GM12878 (cell line): ENCODE results near the gene POLR2I. TPM values are rescaled to one million over a fixed set of nuclear protein-coding genes. Genes with fewer than 3 reads are reported as not detected.

Source experiments
- ATAC-seq: fragments of 200-7000 bp; cut with Tn5 transposase; 3 replicates; pipeline ENCODE4 v1.9.1; 2020; ENCODE audit warnings: mild to moderate bottlenecking, moderate library complexity
- BruUV-seq: library from RNA; stranded (reverse); fragments of 400-500 nt; replicated peaks from 2 replicates; lab custom pipeline; 2021; lab: Mats Ljungman, UMichigan
- CTCF ChIA-PET: fragments of 300-600 bp; sonication (Branson Sonifier 250); formaldehyde crosslinking; extraction: SDS; loops from one replicate; lab custom pipeline; 2021; ENCODE audit warnings: inconsistent platforms; lab: Yijun Ruan, JAX
- POLR2A ChIA-PET: fragments of 350-600 bp; formaldehyde crosslinking; extraction: SDS; loops from one replicate; lab custom pipeline; 2021; ENCODE audit warnings: inconsistent platforms; lab: Charles Lee
- RAD21 ChIA-PET: fragments of 300-600 bp; sonication (Branson Sonifier 250); formaldehyde crosslinking; loops from one replicate; lab custom pipeline; 2023; ENCODE audit warnings: antibody characterized with exemption; ENCODE audit not compliant: unreplicated experiment; lab: Charles Lee
- SMC1A ChIA-PET: fragments of 300-600 bp; sonication (Branson Sonifier 250); formaldehyde crosslinking; loops from one replicate; lab custom pipeline; 2023; ENCODE audit not compliant: unreplicated experiment, uncharacterized antibody; lab: Charles Lee
- DNase-seq: peaks from one replicate; pipeline ENCODE4 v3.0.0-alpha.2; 2011; ENCODE audit warnings: low read depth, low spot score
- FAIRE-seq: peaks from 3 replicates; lab custom pipeline; 2011; peaks lifted over from hg19 to GRCh38; lab: Jason Lieb, UNC
- H2AFZ ChIP-seq: 2 replicates; pipeline ENCODE4 v1.6.0; 2011; ENCODE audit warnings: low read depth, low read length, control low read depth; ENCODE audit not compliant: control insufficient read depth
- H3K27ac ChIP-seq: 2 replicates; pipeline ENCODE4 v1.5.1; 2011; ENCODE audit warnings: control low read depth; ENCODE audit not compliant: control insufficient read depth, insufficient read depth
- H3K27me3 ChIP-seq, 2 experiments: replicated peaks in 1 of 2; 2 replicates each; pipeline versions ENCODE4 v1.6.0 to v1.6.1; 2011; ENCODE audit warnings: low read length in 1 of 2; ENCODE audit not compliant: control insufficient read depth in 2 of 2, insufficient read depth in 2 of 2
- H3K36me3 ChIP-seq, 2 experiments: 2 replicates each; pipeline ENCODE4 v1.5.1; 2011; ENCODE audit warnings: low read length in 1 of 2; ENCODE audit not compliant: control insufficient read depth in 2 of 2, insufficient read depth in 2 of 2
- H3K4me1 ChIP-seq: 2 replicates; pipeline ENCODE4 v1.6.1; 2011; ENCODE audit warnings: mild to moderate bottlenecking, low read length, moderate library complexity, mixed read lengths; ENCODE audit not compliant: control insufficient read depth, insufficient read depth
- H3K4me2 ChIP-seq: 2 replicates; pipeline ENCODE4 v1.6.0; 2011; ENCODE audit warnings: control low read depth; ENCODE audit not compliant: control insufficient read depth, insufficient read depth
- H3K4me3 ChIP-seq: fragments of 200-600 bp; sonication (generic); 2 replicates; pipeline ENCODE4 v1.5.1; 2016
- H3K79me2 ChIP-seq: 2 replicates; pipeline ENCODE4 v1.6.0; 2011; ENCODE audit warnings: low read length; ENCODE audit not compliant: control insufficient read depth, insufficient read depth
- H3K9ac ChIP-seq: 2 replicates; pipeline ENCODE4 v1.8.0; 2011; ENCODE audit warnings: low read length, control low read depth, mixed read lengths; ENCODE audit not compliant: control insufficient read depth, insufficient read depth
- H3K9me3 ChIP-seq: replicated peaks from 3 replicates; pipeline ENCODE4 v1.5.1; 2011; ENCODE audit warnings: mild to moderate bottlenecking, low read length; ENCODE audit not compliant: control insufficient read depth, insufficient read depth
- H4K20me1 ChIP-seq: 2 replicates; pipeline ENCODE4 v1.6.0; 2011; ENCODE audit not compliant: control insufficient read depth, insufficient read depth
- ATF3 ChIP-seq: IDR thresholded peaks from 2 replicates; pipeline ENCODE4 v1.6.1; 2011; ENCODE audit warnings: low read depth, mild to moderate bottlenecking, low read length, moderate library complexity, borderline replicate concordance; ENCODE audit errors: extremely low read depth
- HCFC1 ChIP-seq: fragments of 150-350 bp; IDR thresholded peaks from 2 replicates; pipeline ENCODE4 v1.6.1; 2014; ENCODE audit warnings: low read length
- HDGF ChIP-seq: fragments of 450-650 bp; IDR thresholded peaks from 2 replicates; pipeline ENCODE4 v1.6.1; 2016; ENCODE audit warnings: antibody characterized with exemption
- MYC ChIP-seq: IDR thresholded peaks from 2 replicates; pipeline ENCODE4 v1.6.1; 2011; ENCODE audit warnings: mild to moderate bottlenecking, low read length, moderate library complexity, inconsistent platforms; ENCODE audit not compliant: insufficient read depth, insufficient replicate concordance, insufficient read length, severe bottlenecking
- NR2C2 ChIP-seq: IDR thresholded peaks from 2 replicates; pipeline ENCODE4 v1.6.1; 2011; ENCODE audit warnings: borderline replicate concordance, low read depth; ENCODE audit not compliant: control insufficient read depth, insufficient read length
- RB1 ChIP-seq: fragments of 450-650 bp; formaldehyde crosslinking; IDR thresholded peaks from 2 replicates; pipeline ENCODE4 v1.6.1; 2017; ENCODE audit warnings: mild to moderate bottlenecking, borderline replicate concordance
- RBBP5 ChIP-seq: fragments of 200-600 bp; sonication (generic); conservative IDR thresholded peaks from 2 replicates; pipeline ENCODE4 v1.6.1; 2016
- REST ChIP-seq: IDR thresholded peaks from 2 replicates; pipeline ENCODE4 v1.6.1; 2012; ENCODE audit warnings: mild to moderate bottlenecking, low read depth, low read length
- SMAD5 ChIP-seq: IDR thresholded peaks from 2 replicates; pipeline ENCODE4 v1.6.1; 2016; ENCODE audit warnings: antibody characterized with exemption, low read depth
- ZNF687 ChIP-seq: fragments of 450-650 bp; IDR thresholded peaks from 2 replicates; pipeline ENCODE4 v1.6.1; 2017; ENCODE audit warnings: mild to moderate bottlenecking, moderate library complexity
- WGBS: methylation state at CpG from one replicate; pipeline ENCODE4 v1.1.6; 2016; ENCODE audit warnings: low lambda C conversion rate; ENCODE audit not compliant: insufficient replicate concordance, insufficient coverage; ENCODE audit errors: missing lambda C conversion rate; 5-methylcytosine and 5-hydroxymethylcytosine counted together
- in situ Hi-C: fragments of 300-500 bp; cut with MboI; formaldehyde crosslinking; loops from 9 replicates; pipeline ENCODE4 v1.14.3; 2018; ENCODE audit warnings: mixed read lengths
- intact Hi-C: fragments of 100-400 bp; cut with micrococcal nuclease; formaldehyde crosslinking; loops from one replicate; pipeline ENCODE4 v1.14.2; 2022; ENCODE audit not compliant: unreplicated experiment
- polyA plus RNA-seq, 11 experiments: library from polyadenylated mRNA; depleted of rRNA in 4 of 11; unstranded in 6 of 11; stranded (reverse) in 5 of 11; fragments of >200 nt; fragmentation: Nextera tagmentation in 4 of 11; fragmentation: Illumina TruSeq in 1 of 11; extraction: Ambion mirVana in 4 of 11; extraction: Trizol in 1 of 11; gene quantifications; 1 replicate in 1 of 11; 2 replicates in 10 of 11; pipeline versions ENCODE4 v1.2.1 to v1.2.3, GENCODE V29; 2011 to 2016; ENCODE audit warnings: inconsistent platforms in 2 of 11, missing spikeins in 2 of 11, low read depth in 1 of 11
- total RNA-seq, 4 experiments: library from RNA; depleted of rRNA in 3 of 4; stranded (reverse); fragments of >200 nt in 3 of 4; fragmentation: Illumina TruSeq in 1 of 4; extraction: Trizol in 1 of 4; gene quantifications; 2 replicates each; pipeline versions ENCODE4 v1.2.1 to v1.2.3, GENCODE V29; 2013 to 2021
- TF ChIP-seq, protein P1 (sequence below): fragments of 150-350 bp; IDR thresholded peaks from 2 replicates; pipeline ENCODE4 v1.6.1; 2016; ENCODE audit warnings: low read depth, low read length

The POLR2I gene
- total and polyA plus RNA-seq, 10 of the 15 experiments (the other 5 are each of a cell fraction or from before 2014, with no cell fraction given): 30.9 to 272 (median 202) TPM

GRCh38 chr19:36113425-36113824 is 1.2 kb downstream of the POLR2I start (continued):
- TF ChIP-seq HDGF (no peak), ZNF687 (no peak), NR2C2 (no peak), MYC (no peak)

- Histone ChIP-seq H3K27me3 (no peaks in the 10 kb centered on the region), H3K9me3 (no peaks in the 10 kb centered on the region), H3K9ac (no peak overlapping the region), H3K79me2 (peaks cover 24% of the 10 kb centered on the region), H3K36me3 (no peaks in the 10 kb centered on the region; a peak in 2 of 4 replicates), H3K4me3 (no peak overlapping the region), H2AFZ (no peak overlapping the region), H3K4me2 (no peak overlapping the region), H3K27ac (no peak overlapping the region), H3K4me1 (peaks cover 9% of the 10 kb centered on the region), H4K20me1 (no peaks in the 10 kb centered on the region)
- FAIRE-seq (no peak), ATAC-seq (no peak), DNase-seq (no peak)
- RAD21 ChIA-PET: no interaction called here
- POLR2A ChIA-PET: interaction anchor here (0.5 kb wide), 1 partner anchor 104 kb away, joined by 4 read pairs; no protein-coding TSS in a partner anchor
- in situ Hi-C loops (loop anchor here (10.0 kb wide), 1 partner anchor 372 kb away; the partner anchor contains the start of gene ZNF566), intact Hi-C loops (loop anchor here (10.0 kb wide), 1 partner anchor 1262 kb away; the partner anchor contains the start of gene ZNF527)
- WGBS: 86% methylated on average over 6 of the region's 10 CpGs
- SMC1A ChIA-PET: no interaction called here
- BruUV-seq: no TSS peak
- CTCF ChIA-PET: no interaction called here
- TF ChIP-seq ATF3 (no peak), RB1 (no peak), RBBP5 (no peak), HCFC1 (no peak), REST (no peak), SMAD5 (no peak)
- TF ChIP-seq, protein P1, sequence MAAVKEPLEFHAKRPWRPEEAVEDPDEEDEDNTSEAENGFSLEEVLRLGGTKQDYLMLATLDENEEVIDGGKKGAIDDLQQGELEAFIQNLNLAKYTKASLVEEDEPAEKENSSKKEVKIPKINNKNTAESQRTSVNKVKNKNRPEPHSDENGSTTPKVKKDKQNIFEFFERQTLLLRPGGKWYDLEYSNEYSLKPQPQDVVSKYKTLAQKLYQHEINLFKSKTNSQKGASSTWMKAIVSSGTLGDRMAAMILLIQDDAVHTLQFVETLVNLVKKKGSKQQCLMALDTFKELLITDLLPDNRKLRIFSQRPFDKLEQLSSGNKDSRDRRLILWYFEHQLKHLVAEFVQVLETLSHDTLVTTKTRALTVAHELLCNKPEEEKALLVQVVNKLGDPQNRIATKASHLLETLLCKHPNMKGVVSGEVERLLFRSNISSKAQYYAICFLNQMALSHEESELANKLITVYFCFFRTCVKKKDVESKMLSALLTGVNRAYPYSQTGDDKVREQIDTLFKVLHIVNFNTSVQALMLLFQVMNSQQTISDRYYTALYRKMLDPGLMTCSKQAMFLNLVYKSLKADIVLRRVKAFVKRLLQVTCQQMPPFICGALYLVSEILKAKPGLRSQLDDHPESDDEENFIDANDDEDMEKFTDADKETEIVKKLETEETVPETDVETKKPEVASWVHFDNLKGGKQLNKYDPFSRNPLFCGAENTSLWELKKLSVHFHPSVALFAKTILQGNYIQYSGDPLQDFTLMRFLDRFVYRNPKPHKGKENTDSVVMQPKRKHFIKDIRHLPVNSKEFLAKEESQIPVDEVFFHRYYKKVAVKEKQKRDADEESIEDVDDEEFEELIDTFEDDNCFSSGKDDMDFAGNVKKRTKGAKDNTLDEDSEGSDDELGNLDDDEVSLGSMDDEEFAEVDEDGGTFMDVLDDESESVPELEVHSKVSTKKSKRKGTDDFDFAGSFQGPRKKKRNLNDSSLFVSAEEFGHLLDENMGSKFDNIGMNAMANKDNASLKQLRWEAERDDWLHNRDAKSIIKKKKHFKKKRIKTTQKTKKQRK: no peak
Measured at GRCh38 chr19:36112678-36113077, 2.0 kb downstream of the POLR2I start.
